ENCODE measurements around the gene UBE3D. TPM values are rescaled to one million over a fixed set of nuclear protein-coding genes. Genes with fewer than 3 reads are reported as not detected.

UBE3D gene
- total RNA-seq, 1 experiment from 2014 or later, result 14.0 TPM

- TF ChIP-seq CBFB (CRISPR knock-in tag; IDR thresholded peaks at IDR 0.05; ENCODE audit: low read depth) (no peak), CDX4 (CRISPR knock-in tag; IDR thresholded peaks at IDR 0.05; ENCODE audit: borderline replicate concordance) (no peak), ESRRA (CRISPR knock-in tag; IDR thresholded peaks at IDR 0.05; ENCODE audit: borderline replicate concordance) (no peak), ZNF219 (CRISPR knock-in tag; IDR thresholded peaks at IDR 0.05; ENCODE audit: borderline replicate concordance) (no peak), AR (CRISPR knock-in tag; IDR thresholded peaks at IDR 0.05) (no peak), ATF6 (CRISPR knock-in tag; IDR thresholded peaks at IDR 0.05) (no peak), EMX1 (CRISPR knock-in tag; IDR thresholded peaks at IDR 0.05) (no peak), NFYB (CRISPR knock-in tag; conservative IDR thresholded peaks at IDR 0.05; ENCODE audit: low read depth) (no peak), NR3C1 (CRISPR knock-in tag; conservative IDR thresholded peaks at IDR 0.05; ENCODE audit: low read depth) (no peak), GRHL2 (CRISPR knock-in tag; IDR thresholded peaks at IDR 0.05; ENCODE audit: insufficient replicate concordance, severe bottlenecking) (no peak), ERG (CRISPR knock-in tag; IDR thresholded peaks at IDR 0.05) (no peak), ATF3 (CRISPR knock-in tag; conservative IDR thresholded peaks at IDR 0.05) (no peak), ZNF425 (CRISPR knock-in tag; conservative IDR thresholded peaks at IDR 0.05) (no peak), JUN (CRISPR knock-in tag; IDR thresholded peaks at IDR 0.05) (no peak), TEAD4 (CRISPR knock-in tag; IDR thresholded peaks at IDR 0.05) (no peak), MXD4 (CRISPR knock-in tag; IDR thresholded peaks at IDR 0.05; ENCODE audit: borderline replicate concordance) (no peak), ATF1 (CRISPR knock-in tag; IDR thresholded peaks at IDR 0.05) (no peak), NR1H2 (CRISPR knock-in tag; IDR thresholded peaks at IDR 0.05) (no peak), MLX (CRISPR knock-in tag; IDR thresholded peaks at IDR 0.05) (no peak)
- ATAC-seq (no peak), DNase-seq (ENCODE audit: low spot score) (no peak)
- CTCF ChIA-PET, result no interaction called here
- Mint-ChIP-seq H3K27ac (no peak overlapping the region; the same call in 1 of the 2 replicates), H3K36me3 (no peaks in the 10 kb centered on the region), H3K4me3 (no peak overlapping the region), H3K27me3 (ENCODE audit: low read depth) (no peaks in the 10 kb centered on the region), H3K4me1 (peaks cover 7% of the 10 kb centered on the region), H3K9me3 (no peaks in the 10 kb centered on the region)
- POLR2A ChIA-PET, result no interaction called here
Measured at GRCh38 chr6:82875573-82876185, 190.0 kb downstream of the UBE3D start.
